ENCODE results near the gene TACR2.
A peak's percentile ranks its signal among the peaks of the same experiment; 100 is the strongest.

The TACR2 gene

DNA sequence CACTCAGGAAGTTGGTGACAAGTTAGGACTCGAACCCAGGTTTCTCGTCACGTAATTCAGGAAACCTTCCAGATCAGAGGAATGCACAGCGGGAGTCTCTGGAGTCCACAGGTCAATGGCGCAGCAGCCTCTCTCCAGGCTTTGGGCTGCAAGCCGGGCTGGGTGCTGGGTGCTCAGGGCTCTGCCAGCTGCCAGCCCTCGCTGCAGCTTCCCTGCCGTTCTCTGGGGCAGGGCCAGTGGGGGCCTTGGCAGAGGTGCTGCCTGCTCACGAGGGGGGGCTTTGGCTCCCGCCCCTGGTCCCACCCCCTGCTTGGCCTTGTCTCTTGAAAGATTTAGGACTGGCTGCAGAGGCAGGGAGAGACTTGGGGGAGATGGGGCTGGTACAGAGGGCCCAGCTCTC, at the start of gene TACR2:
Gene TACR2 (minus strand): TSS at position 224 of the 400 bp plus-strand sequence. CDS start 595 bp downstream, outside the sequence.
- no peak for DNase-seq

DNA sequence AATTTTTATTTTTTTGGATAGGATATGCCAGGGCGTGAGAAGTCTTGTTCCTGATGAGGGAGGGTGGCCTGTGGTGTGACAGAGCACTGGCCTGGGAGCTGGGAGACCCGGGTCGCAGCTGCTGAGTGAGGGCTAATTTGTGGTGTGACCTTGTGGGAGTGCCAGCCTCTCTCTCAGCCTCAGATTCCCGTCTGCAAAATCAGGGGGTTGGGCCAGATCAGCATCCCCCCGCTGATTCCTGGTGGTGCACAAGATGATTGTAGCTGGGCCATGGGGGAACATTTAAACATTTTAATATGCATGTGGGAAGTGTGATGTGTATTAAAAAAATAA, 49.4 kb upstream of the TACR2 start:
- no peak for DNase-seq

- DNase-seq = no peak
Measured at GRCh38 chr10:69465457-69466157, 48.9 kb upstream of the TACR2 start.

DNA sequence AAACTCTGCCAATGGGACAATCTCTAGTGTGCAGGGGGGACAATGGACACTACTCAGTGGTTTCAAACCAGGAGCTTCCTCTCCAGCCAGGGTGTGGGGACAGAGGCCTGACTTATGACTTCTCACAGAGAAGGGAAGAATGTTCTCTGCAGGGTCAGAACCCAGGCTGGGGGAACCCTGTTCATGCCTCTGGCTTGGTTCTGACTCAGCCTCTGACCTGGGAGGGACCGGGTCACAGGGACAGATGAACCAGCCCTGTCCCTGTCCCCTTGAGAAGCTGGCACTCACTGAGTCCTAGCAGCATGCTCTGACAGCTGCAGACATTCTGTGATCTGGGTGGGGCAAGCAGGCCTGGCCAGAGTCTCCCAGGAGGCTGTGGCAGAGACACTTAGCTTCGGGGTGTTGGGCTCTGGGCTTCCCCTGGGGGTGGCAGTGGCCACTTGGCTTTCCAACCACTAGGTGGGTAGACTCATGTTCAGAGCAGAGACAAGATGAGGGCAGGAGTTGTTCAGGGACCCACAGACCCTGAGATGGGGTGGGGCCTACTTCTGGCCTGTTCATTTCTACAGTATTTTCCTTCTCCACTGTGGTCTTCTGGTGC, 48.2 kb upstream of the TACR2 start:
- no peak for DNase-seq

GRCh38 chr10:69464401-69464800, 47.7 kb upstream of the TACR2 start:
- DNase-seq = no peak

GRCh38 chr10:69463886-69464285, 47.2 kb upstream of the TACR2 start:
- DNase-seq = no peak

DNA sequence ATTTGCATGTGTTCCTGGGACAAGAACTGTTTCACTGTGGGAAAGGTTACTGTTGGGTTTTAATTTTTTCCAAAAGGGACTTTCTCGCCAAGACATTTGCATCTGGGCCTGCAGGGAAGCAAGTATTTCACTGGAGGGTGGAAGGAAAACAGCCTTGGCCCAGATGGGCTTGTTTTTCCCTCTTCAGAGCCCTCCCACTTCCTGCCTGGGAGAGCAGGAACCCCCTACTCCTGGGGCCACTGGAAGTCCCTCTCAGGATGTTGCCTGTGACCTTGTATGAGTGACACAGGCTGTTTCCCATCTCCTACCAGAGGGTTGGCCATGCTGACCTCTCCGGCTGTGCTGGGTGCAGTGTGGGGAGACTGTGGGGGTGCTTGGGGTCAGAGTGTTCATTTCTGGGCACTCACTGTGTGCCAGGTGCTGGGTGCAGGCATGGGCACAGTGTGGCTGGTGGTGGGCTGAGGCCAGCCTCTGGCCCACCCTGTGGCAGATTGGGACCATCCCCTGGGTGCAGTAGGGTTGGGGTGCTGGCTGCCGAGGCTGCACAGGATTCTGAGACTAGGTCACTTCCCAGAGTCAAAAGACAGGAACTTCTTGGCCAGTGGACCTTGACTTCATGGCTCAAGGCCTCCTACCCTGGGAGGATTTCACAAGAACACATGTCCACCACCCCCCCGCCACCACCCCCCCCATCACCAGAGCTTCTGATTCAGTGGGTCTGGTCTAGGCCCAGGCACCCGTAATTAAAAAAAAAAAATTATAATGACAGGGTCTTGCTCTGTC, 44.7 kb upstream of the TACR2 start:
- no peak for DNase-seq

DNA sequence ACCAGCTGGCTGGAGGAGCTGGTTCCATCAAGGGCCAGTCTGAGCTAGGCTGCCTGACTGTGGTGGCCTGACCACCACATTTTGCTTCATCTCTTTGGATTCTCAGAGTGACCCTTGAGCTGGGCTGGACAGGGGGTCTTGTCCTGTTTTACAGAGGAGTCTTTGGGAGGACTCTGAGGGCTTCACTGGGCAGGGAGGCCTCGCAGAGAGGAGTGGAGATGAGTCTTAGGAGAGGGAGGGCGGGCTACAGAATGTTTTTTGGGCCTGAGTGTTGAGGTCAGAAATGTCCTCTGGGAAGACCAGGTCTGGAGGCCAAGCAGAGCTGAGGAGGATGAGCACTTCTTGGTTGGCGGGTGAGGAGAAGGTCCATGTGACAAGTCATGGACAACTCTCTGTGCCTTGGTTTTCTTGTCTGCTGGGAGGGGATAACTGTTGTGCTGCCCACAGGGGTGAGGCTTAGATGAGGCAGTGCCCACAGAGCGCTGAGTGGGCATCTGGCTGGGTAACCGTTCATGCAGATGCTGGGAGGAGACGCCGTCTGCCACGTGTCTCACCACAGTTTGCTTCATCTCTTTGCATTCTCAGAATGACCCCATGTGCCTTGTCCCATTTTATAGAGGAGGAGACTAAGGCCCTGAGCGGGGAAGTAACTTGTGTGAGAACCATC, 44.0 kb upstream of the TACR2 start:
- DNase-seq = no peak

- no peak for DNase-seq
Measured at GRCh38 chr10:69459893-69460575, 43.3 kb upstream of the TACR2 start.

GRCh38 chr10:69459101-69459790, 42.5 kb upstream of the TACR2 start:
- DNase-seq = no peak

GRCh38 chr10:69458430-69459100, 41.8 kb upstream of the TACR2 start:
- peak; percentile 80 for DNase-seq

DNA sequence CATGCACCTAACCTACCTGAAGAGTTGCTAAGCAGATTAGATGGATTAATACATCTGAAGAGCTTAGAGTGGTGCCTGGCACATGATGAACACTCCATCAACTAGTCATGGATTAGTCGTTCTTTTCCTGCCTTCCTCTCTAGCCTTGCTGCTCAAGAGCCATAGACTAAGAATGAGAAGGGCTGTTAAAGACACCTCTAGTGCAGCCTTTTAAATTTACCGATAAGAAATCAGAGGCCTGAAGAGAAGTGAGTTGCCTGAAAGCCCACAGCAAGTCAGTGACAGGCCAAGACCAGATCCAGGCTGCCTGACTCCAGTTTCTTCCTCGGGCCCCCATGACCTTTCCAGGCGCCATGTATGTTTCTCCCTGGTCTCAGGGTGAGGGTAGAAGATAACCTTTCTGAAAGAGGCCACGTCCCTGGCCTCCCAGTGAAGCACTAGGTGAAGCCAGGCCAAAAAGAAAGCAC, 41.1 kb upstream of the TACR2 start:
- no peak for DNase-seq

GRCh38 chr10:69456880-69457693, 40.4 kb upstream of the TACR2 start:
- DNase-seq = no peak

DNA sequence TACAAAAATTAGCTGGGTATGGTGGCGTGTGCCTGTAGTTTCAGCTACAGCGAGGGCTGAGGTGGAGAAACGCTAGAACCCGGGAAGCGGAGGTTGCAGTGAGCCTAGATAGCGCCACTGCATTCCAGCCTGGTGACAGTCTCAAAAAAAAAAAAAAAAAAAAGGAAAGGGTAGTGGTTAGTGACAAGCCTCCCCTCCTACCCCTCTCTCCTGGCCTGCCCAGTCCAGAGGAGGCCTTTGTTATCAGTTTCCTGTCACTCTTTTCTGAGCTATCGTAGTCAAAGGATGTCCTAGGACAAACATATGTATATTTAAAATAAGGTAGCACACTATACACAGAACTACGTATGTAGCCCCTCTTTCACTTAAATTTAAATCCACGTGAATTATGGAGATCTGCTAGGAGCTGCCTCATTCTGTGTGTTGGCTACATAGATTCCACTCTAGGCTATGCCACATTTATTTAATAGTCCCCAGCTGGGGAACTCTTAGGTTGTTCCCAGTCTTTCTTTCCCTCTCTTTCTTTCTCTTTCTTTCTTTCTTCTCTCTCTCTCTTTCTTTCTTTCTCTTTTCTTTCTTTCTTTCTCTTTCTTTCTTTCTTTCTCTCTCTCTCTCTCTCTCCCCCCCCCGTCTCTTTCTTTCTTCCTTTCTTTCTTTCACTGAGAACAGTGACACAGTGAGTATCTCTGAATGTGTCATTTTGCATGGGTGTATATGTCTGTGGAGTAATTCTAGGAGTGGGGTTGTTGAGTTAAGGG, 38.5 kb upstream of the TACR2 start:
- no peak for DNase-seq

DNA sequence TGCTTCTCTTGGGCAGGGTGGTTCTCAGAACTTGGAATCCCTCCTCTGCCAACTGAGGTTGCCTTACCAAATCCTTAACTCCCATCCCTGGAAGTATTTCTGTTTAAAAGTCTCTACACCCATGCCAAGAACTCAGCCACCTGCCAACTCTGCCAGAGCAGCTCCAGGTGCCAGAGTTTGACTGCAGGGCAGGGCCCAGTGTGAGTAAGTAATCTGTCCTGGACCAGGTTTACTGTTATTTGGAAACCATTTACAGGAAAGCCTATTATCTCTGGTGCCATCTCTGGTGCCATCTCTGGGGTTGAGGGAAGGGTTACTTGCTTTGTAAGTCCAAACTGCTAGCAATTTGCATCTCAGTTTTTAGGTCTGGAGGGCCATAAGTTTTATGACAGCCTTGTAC, 37.1 kb upstream of the TACR2 start:
- DNase-seq = no peak

DNA sequence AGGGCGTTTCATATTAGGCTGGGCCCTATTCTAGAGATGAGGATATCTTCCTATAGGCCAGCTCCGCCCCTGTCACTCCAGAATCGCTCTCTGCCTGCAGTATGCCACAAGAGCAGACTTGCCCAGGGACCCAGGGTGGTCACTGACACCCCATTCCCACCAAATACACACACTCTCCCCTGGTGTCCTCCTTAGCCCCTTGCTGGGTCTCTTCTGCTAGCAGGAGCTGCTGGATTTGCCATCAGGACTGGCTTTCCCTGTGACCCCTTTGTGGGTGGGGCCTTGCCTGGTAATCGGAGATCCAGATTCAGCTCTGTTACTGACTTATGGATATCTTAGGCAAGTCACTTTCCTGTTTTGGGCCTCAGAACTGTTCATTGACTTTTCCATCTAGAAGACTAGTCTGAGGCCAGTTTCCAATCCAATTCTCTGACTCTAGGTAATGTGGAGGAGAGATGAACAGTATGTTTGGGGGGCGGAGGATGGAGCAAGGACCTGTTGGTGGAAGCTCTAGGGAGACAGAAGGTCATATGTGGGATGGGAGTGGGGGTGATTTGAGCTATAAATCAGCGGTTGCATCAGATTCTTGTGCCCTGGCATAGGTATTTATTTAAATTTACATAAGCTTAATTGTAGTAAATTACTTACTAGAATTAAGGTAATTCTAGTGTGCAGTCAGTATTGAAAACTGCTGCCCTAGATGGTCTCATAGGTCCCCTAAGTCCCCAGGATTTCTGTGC, 36.1 kb upstream of the TACR2 start:
- no peak for DNase-seq

- no peak for DNase-seq
Measured at GRCh38 chr10:69451784-69452251, 35.1 kb upstream of the TACR2 start.

DNA sequence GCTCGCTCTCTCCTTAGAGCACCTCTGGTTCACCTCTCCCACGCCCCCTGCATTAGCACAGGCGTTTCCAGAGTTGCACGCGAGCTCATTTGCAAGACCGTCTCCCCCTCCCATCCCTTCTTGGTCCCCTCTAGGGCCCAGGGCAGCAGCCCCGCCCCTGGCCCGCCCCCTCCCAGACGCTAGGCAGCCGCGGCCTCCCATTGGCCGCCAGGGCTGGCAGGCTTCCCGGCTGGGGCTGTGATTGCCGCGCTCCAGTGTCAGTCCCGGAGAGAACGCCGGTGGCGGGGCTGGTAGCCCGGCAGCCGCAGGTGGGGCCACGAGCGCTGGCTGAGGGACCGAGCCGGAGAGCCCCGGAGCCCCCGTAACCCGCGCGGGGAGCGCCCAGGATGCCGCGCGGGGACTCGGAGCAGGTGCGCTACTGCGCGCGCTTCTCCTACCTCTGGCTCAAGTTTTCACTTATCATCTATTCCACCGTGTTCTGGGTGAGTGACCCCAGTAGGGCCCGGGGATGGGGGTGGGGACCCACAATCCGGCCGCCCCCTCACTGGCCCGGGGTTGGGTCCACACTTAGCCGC, 34.6 kb upstream of the TACR2 start, which contains the start of gene TSPAN15:
Gene TSPAN15 (plus strand): TSS at position 257 of the 575 bp plus-strand sequence. CDS start 130 bp downstream, at position 387.
- peak; percentile 94 for DNase-seq

All from eye (tissue), 1 donor.